Gastroesophageal sphincter (tissue), 4 donors: ENCODE data around the gene SAMD5. TPM values are rescaled to one million over a fixed set of nuclear protein-coding genes. Genes with fewer than 3 reads are reported as not detected.

Experiments used
- ATAC-seq: fragments of 150-250 bp; one replicate; pipeline ENCODE4 v1.9.1; 2016; ENCODE audit warnings: mild to moderate bottlenecking, moderate library complexity
- H3K27ac ChIP-seq, 4 donors: fragments of 200-600 bp; sonication (generic) in 3 of 4; 1 replicate in 3 of 4; 2 replicates in 1 of 4; pipeline ENCODE4 v1.5.1; 2016 to 2019
- H3K27me3 ChIP-seq: fragments of 200-600 bp; sonication (generic); one replicate; pipeline ENCODE4 v1.5.1; 2019
- H3K36me3 ChIP-seq, 2 donors: fragments of 200-600 bp; sonication (generic); one replicate each; pipeline ENCODE4 v1.5.1; 2019; ENCODE audit warnings: control low read depth in 1 of 2
- H3K4me1 ChIP-seq, 3 donors: fragments of 200-600 bp; sonication (generic); 1 replicate in 2 of 3; 2 replicates in 1 of 3; pipeline ENCODE4 v1.5.1; 2016 to 2019; ENCODE audit warnings: control low read depth in 2 of 3
- H3K4me3 ChIP-seq, 2 donors: fragments of 200-600 bp; sonication (generic); one replicate each; pipeline ENCODE4 v1.5.1; 2019; ENCODE audit warnings: mild to moderate bottlenecking in 1 of 2, moderate library complexity in 1 of 2
- H3K9me3 ChIP-seq, 3 donors: fragments of 200-600 bp; sonication (generic); one replicate each; pipeline ENCODE4 v1.5.1; 2017 to 2019; ENCODE audit warnings: control low read depth in 2 of 3
- EP300 ChIP-seq: sonication (generic); formaldehyde crosslinking; IDR thresholded peaks from one replicate; pipeline ENCODE4 v1.6.1; 2017; ENCODE audit warnings: antibody characterized with exemption, mild to moderate bottlenecking
- POLR2A ChIP-seq, 2 donors: fragments of 450-650 bp; IDR thresholded peaks; one replicate each; pipeline ENCODE4 v1.6.1; 2017; ENCODE audit warnings: antibody characterized with exemption in 2 of 2, mild to moderate bottlenecking in 2 of 2, moderate library complexity in 1 of 2
- POLR2AphosphoS5 ChIP-seq: sonication (generic); formaldehyde crosslinking; IDR thresholded peaks from one replicate; pipeline ENCODE4 v1.6.1; 2017; ENCODE audit warnings: antibody characterized with exemption
- WGBS, 2 donors: methylation state at CpG; one replicate each; pipeline ENCODE4 v1.1.5; 2018; ENCODE audit warnings: low coverage in 1 of 2; 5-methylcytosine and 5-hydroxymethylcytosine counted together
- total RNA-seq, 4 donors: library from RNA; depleted of rRNA; stranded (reverse); fragments of >200 nt; gene quantifications; one replicate each; pipeline ENCODE4 v1.1.0, GENCODE V29; 2016
- TF ChIP-seq, protein P1 (sequence below), 4 experiments: fragments of 200-600 bp in 2 of 4; fragments of 450-650 bp in 2 of 4; sonication (generic) in 1 of 4; IDR thresholded peaks; one replicate each; pipeline ENCODE4 v1.5.1; 2017 to 2019; ENCODE audit warnings: antibody characterized with exemption in 4 of 4, mild to moderate bottlenecking in 2 of 4, moderate library complexity in 2 of 4

SAMD5 gene
- total RNA-seq, 4 donors from 2014 or later: 0.93 to 1.3 (median 0.96) TPM

DNA sequence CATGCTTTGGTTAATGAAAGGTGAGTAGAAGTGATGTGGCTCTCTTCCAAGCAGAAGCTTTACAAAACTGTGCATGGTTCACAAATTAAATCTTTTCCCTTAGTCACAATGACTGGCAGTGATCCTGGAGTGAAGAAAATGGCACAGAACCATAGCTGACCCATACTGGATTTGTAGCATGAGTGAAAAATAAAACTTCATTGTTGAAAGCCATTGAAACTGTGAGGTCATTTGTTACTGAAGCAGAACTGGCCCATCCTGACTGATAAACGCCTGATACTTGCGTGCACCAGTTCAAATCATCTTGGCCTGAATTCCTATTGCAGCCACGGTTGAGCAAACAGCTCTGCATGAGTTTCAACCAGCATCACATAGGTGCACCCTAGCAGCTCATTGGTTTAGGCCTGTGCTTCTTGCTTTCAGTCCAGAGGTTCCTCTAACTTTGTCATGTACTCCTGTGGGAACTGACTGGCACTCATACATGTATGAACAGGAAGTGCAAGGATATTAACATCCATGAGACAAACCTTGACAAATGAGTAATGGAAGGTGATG lies 40.5 kb downstream of the SAMD5 start:
- Histone ChIP-seq H3K27ac (no peak overlapping the region), H3K9me3 (no peaks in the 10 kb centered on the region), H3K36me3 (no peaks in the 10 kb centered on the region), H3K4me1 (peaks cover 0 to 6% (median 0%) of the 10 kb centered on the region in 3 donors), H3K4me3 (no peak overlapping the region), H3K27me3 (no peaks in the 10 kb centered on the region)
- no peak for ATAC-seq
- TF ChIP-seq, protein P1, sequence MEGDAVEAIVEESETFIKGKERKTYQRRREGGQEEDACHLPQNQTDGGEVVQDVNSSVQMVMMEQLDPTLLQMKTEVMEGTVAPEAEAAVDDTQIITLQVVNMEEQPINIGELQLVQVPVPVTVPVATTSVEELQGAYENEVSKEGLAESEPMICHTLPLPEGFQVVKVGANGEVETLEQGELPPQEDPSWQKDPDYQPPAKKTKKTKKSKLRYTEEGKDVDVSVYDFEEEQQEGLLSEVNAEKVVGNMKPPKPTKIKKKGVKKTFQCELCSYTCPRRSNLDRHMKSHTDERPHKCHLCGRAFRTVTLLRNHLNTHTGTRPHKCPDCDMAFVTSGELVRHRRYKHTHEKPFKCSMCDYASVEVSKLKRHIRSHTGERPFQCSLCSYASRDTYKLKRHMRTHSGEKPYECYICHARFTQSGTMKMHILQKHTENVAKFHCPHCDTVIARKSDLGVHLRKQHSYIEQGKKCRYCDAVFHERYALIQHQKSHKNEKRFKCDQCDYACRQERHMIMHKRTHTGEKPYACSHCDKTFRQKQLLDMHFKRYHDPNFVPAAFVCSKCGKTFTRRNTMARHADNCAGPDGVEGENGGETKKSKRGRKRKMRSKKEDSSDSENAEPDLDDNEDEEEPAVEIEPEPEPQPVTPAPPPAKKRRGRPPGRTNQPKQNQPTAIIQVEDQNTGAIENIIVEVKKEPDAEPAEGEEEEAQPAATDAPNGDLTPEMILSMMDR (IDR thresholded peaks at IDR 0.05): no peak
- no peak for TF ChIP-seq EP300
- TF ChIP-seq POLR2AphosphoS5: no peak
- TF ChIP-seq POLR2A (IDR thresholded peaks at IDR 0.05): no peak
- WGBS, 2 donors: 85 to 96% methylated on average over 3 of the region's 3 CpGs

DNA sequence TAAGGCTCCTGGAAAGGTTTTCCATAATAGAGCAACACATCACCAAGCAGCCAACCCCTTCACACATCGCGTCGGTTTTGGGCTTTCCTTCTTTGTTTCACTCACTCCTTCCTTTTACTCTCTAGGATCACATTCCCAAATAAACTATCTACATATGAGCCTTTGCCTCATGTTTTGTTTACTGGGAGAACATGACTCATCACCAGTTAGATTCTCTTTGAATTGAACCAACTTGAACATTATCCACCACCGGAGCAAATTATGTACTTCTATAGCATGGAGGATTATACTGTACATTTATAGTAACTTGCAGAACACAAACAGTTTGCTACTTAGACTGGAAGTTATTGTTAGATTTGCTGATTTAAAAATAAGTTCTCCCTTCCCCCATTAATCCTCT lies 41.0 kb downstream of the SAMD5 start:
- 84 to 92% methylated on average over 4 of the region's 4 CpGs for WGBS, 2 donors

DNA sequence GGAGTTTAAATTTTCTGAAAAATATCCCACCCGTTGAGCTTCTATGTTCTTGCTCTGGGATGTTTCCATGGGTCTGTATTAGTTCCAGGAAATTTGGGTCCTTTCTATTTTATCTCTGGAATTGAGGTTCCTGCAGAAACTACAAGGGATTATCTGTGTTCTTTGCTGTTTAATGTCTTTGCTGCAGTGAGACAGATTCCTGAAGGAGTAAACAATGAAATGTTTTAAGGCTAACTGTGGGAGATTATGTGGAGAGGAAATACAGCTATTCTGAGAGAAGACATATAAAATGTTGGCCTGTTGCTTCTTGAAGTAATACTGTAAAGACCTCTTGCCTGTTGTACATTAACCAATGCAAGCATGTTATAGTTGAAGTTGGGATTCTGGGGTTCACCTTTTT lies 43.5 kb downstream of the SAMD5 start:
- H3K27ac ChIP-seq: no peak overlapping the region
- no peak for ATAC-seq
- H3K36me3 ChIP-seq: no peaks in the 10 kb centered on the region
- no peak overlapping the region for H3K4me3 ChIP-seq
- WGBS, 2 donors: 23 to 53% methylated on average over 1 of the region's 1 CpG
- no peaks in the 10 kb centered on the region for H3K27me3 ChIP-seq
- H3K9me3 ChIP-seq: no peaks in the 10 kb centered on the region
- peaks cover 0 to 4% (median 0%) of the 10 kb centered on the region in 3 donors for H3K4me1 ChIP-seq
- no peak for TF ChIP-seq POLR2AphosphoS5
- no peak for TF ChIP-seq POLR2A (IDR thresholded peaks at IDR 0.05)
- TF ChIP-seq, protein P1 (IDR thresholded peaks at IDR 0.05): no peak
- TF ChIP-seq EP300: no peak

More for the DNA sequence above, 41.0 kb downstream of the SAMD5 start:
- Histone ChIP-seq H3K9me3 (no peaks in the 10 kb centered on the region), H3K4me3 (no peak overlapping the region), H3K36me3 (no peaks in the 10 kb centered on the region), H3K27me3 (no peaks in the 10 kb centered on the region), H3K27ac (no peak overlapping the region), H3K4me1 (peaks cover 0 to 6% (median 0%) of the 10 kb centered on the region in 3 donors)
- no peak for ATAC-seq
- no peak for TF ChIP-seq POLR2A (IDR thresholded peaks at IDR 0.05)
- TF ChIP-seq POLR2AphosphoS5: no peak
- TF ChIP-seq EP300: no peak
- TF ChIP-seq, protein P1 (IDR thresholded peaks at IDR 0.05): no peak

DNA sequence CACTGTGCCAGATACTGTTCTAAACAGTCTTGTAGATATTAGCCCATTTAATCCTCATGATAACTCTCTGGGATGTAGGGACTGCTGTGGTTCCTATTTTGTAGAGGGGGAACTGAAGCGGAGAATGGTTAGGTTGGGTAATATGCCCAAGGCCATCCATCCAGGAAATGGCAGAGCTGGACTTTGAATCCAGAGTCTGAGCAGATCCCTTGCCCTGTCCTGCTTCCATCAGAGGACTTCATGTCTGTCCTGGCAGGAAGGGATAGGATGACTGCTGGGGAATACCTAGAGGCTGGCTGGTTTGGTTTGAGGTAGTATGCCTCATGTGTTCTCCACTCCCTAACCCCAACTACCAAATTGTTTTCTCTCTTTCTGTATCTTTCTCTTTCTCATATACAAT lies 44.6 kb downstream of the SAMD5 start:
- Histone ChIP-seq H3K4me3 (no peak overlapping the region), H3K36me3 (no peaks in the 10 kb centered on the region), H3K27me3 (no peaks in the 10 kb centered on the region), H3K9me3 (peaks cover 0 to 5% (median 0%) of the 10 kb centered on the region in 3 donors), H3K27ac (no peak overlapping the region), H3K4me1 (no peaks in the 10 kb centered on the region)
- 100% methylated on average over 1 of the region's 1 CpG for WGBS, 2 donors
- ATAC-seq: no peak
- TF ChIP-seq POLR2A (IDR thresholded peaks at IDR 0.05): no peak
- TF ChIP-seq, protein P1 (IDR thresholded peaks at IDR 0.05): no peak
- TF ChIP-seq EP300: no peak
- TF ChIP-seq POLR2AphosphoS5: no peak

DNA sequence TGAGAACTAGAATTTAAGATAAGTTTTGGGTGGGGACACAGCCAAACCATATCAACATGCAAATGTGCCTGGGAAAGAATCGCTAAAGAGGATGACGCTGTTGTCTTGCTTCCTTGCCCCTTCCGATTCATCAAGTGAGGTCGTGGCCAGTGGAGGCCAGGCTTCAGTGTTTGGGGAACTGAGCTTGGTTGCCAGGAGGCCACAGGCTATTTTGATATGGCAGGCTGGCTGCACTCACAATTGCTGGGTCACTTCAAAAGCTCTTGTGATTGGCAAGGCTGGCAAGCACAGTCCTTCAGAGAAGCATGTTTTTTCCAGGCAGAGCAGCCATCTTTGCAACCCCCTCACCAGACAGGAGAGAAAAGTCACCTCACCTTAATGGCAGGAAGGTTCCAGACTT lies 45.8 kb downstream of the SAMD5 start:
- TF ChIP-seq POLR2AphosphoS5 (no peak), POLR2A (IDR thresholded peaks at IDR 0.05) (no peak), EP300 (no peak)
- TF ChIP-seq, protein P1 (IDR thresholded peaks at IDR 0.05): no peak
- WGBS, 2 donors: 97% methylated on average over 4 of the region's 4 CpGs; no CpG with 5 or more reads in 1 of the 2 donors
- no peak overlapping the region for H3K4me3 ChIP-seq
- no peaks in the 10 kb centered on the region for H3K36me3 ChIP-seq
- no peak overlapping the region for H3K27ac ChIP-seq
- no peaks in the 10 kb centered on the region for H3K27me3 ChIP-seq
- ATAC-seq: no peak
- peaks cover 0 to 5% (median 0%) of the 10 kb centered on the region in 3 donors for H3K9me3 ChIP-seq
- H3K4me1 ChIP-seq: no peaks in the 10 kb centered on the region
